ENCODE measurements around the gene YPEL1. TPM values are rescaled to one million over a fixed set of nuclear protein-coding genes. Genes with fewer than 3 reads are reported as not detected.

YPEL1 gene
- total RNA-seq, 1 donor from 2014 or later, result 2.2 TPM

DNA sequence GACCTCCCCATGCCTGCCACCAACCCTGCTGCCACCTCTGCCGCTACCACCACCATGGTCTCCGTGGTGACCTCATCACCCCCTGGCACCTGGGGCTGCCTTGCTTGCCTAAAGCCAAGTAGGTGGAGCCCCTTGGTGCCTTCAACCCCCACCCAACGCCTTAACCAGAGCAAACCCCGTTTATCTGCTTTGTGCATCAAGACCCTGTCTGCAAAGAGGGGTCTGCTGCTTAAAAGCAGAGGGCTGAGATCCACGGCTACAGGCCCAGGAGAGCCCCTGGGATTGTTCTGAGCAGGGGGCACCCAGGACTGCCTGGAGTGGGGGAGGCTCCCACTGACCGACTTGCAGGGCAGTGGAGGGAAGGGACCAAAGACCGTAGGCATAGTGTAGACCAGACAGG is 74.7 kb downstream of the YPEL1 start:
- DNase-seq (ENCODE audit: low spot score), result no peak

DNA sequence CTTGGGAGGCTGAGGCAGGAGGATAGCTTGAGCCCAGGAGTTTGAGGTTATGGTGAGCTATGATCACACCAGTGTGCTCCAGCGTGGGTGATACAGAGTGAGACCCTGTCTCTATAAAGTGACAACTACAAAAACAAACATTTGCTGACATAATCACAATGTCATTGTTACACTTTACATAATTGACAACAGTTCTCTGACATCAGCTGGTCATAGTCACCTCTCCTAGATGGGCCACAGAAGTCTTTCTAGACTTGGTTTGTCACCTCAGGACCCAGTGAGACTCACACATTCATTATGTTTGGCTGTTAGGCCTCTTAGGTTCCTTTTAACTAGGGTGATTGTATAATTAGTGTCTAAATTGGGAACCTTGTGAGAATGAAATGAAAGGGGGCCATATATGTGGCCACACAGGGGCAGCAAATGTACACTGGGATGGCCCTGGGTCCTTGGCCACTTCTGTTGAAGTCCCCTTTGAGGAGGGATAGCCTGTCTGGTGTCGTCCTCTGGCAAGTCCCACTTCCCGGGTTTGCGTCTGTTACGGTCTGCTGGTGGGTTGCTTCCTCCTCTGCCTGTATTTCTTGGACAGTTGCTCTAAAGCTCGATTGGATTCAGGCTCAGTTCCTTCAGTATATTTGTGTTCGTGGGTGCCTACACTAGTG is 75.6 kb downstream of the YPEL1 start:
- no peak for DNase-seq (ENCODE audit: low spot score)

DNA sequence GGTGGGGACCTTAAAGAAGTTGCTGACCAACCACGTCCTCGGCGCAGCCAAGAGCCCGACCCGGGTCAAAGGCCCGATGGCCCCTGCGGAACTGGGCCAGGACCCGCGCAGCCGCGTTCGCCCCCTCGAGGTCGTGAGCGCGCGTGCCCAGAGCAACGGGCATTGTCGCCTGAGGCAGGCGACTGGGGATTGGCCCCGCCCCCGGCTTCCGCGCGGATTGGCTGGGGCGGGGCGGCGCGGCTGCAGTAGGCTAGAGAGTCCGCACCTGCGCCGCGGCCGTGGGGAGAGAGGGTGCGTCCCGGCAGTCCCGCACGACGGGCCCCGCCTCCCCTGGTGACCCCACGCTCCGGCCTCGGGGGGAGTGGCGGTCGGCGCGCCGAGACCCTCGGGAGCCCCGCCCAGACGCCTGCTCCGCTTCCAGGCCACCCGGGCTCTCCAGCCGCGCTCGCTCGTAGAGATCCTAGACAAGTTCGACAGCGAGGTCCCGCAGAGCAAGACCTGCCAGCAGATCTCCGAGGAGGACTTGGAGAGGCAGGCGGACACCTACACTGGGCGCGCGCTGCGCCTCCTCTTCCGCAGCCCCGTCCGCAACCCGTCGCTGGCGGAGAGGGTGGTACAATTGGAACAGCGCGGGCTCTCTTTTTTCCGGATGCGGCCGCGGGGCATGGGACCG is 78.1 kb downstream of the YPEL1 start:
- DNase-seq (ENCODE audit: low spot score), result no peak

DNA sequence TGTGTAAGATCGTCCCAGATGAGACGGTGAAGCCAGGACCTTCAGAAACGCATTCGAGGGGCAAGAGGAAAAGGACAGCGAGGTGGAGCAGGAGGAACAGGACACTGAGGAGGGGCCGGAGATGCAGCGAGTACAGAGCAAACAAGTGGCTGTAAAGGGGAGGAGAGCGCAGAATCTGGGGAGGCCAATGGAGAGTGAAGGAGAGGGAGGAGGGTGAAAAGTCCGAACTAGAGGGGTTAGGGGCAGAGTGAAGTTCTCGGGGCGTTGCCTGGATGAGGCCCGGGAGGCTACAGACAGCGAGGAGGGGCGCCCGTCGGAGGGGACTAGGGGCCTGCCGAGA is 78.6 kb downstream of the YPEL1 start:
- no peak for DNase-seq (ENCODE audit: low spot score)

DNA sequence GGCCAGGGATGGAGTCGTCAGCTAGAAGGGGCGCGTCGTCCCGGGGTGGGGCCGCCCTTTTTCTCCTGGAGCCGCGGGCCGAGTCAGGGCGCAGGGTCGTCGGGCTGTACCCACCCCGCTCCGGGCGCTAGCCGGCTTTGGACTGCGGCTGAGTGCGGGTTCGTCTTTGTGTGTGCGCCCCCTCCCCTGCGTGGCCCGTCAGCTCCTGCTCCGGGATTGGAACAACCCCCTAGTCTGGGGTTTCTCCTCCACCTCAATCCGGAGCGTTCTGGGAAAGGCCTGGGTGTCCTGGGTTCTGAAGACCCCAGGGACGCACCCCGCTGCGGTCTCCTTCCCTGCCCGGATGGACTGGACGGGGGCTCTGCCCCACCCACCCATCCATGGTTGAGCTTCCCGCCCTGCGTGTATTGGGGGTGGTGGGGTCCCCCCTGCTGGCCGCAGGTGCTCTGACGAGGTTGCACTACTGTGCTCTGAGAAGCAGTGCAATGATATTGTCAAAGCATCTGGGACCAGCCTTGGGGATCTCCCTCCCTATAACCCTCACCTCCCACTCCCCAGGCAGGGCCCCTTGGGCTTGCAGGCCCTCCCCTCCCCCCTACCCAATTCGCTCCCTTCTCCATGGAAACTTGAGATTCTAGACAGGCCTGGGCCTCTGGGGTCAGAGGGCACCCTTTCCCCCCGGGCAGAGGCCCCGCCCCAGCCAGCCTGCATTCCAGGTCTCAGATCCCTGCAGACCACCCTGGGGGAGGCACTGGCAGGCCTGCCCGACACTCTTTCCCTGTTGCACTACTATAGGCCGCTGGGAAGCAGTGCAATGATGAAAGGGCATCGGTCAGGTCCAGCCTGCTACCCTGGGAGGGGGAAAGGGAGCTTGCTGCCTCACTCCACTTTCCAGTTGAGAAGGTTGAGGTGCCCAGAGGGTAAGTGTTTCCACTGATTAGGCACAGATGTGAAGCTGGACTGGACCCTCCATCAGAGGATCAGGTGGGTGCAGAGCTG is 82.7 kb downstream of the YPEL1 start:
- DNase-seq (ENCODE audit: low spot score), result no peak

DNA sequence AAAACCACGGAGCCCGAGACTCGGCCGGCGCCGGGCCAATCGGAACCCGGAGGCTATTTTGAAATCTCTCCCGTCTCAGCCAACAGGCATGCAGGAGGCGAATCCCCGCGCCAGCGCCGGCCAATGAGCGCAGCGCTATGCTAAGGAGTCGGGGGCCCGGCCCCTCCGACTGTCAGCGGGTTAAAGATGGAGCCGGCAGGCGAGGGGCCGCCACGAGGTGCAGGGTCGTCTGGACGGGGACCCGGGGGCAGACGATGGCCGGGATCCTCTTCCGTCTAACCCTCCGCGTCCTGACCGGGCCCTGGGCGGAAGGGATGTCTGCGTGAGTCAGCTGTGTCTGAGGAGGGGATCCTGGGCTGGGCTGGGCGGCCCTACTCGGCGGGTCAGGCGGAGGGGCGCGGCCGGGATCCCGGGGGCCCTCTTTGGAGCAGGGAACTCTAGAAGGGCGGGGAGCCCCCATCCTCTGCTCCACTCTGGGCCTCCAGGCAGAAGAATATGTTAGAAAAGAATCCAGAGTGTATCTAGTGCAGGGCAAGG is 83.5 kb downstream of the YPEL1 start:
- DNase-seq (ENCODE audit: low spot score), result peak; percentile 95

DNA sequence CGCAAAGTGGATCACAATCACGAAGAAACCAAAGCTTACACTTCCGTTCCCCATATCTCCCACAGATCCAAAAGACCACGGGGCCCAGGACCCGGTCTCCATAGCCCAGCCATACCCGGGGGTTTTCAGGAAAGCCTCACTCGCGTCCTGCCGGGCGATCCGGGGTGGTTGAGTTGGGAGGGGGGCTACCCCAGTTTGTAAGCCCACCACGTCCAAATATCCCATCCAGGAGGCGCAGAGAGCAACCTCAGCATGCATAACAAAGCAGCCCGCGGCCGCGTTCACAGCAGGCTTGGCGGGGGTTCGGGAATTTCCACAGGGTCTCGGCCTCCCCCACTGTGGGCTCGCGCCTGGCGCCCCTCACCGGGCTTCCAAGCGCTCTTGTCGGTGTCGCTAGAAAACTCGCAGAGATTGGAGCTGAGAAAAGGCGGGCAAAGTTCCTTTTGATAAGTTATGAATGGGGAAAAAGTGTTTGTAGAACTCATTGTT is 84.0 kb downstream of the YPEL1 start:
- DNase-seq (ENCODE audit: low spot score), result no peak

DNA sequence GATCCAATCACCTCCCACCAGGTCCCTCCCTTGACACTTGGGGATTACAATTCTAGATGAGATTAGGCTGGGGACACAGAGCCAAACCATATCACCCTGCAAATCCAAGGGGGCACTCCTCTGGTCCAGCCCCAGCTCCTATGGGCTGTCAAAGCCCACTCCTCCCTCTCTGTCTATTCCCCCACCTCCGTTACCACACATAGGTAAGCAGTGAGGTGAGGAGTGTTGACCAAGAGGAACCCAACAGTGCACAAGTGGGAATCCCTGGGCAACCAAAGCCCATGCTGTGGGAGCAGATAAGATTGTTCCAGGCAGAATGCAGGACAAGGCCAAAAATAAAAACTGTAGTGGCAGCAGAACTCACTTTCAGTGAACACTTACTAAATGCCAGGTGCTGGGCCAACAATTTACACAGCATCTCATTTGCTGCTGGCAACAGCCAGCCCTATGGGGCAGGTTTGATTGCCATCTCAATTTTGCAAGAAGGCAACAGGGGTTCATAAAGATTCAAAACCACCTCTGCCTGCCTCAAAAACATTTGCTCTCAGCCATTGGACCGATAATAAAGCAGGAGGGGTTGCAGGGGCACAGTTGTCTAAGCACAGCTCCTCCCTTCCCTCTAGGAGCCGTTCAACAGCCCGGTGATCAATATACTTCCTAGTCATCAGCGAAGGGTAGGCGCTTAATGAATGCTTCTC is 84.6 kb downstream of the YPEL1 start:
- no peak for DNase-seq (ENCODE audit: low spot score)

DNA sequence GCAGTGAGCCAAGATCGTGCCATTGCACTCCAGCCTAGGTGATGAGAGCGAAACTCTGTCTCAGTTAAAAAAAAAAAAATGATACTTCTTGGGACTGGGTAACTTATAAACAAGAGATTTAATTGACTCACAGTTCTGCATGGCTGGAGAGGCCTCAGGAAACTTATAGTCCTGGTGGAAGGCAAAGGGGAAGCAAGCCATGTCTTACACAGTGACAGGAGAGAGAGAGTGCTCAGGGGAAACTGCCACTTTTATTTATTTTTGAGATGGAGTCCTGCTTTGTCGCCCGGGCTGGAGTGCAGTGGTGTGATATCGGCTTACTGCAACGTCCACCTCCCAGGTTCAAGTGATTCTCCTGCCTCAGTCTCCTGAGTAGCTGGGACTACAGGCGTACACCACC is 85.3 kb downstream of the YPEL1 start:
- DNase-seq (ENCODE audit: low spot score), result no peak

Small RNAs within 50 kb of the gene (microRNA-seq; reads per million reads assigned to microRNA genes)
- gene MIR130B (ENCODE audit: borderline number of aligned reads) (203 reads per million, percentile 58 among the genes with 10 or more reads in this experiment), gene MIR301B (ENCODE audit: borderline number of aligned reads) (not detected)

Other genes starting within 250 kb of the YPEL1 start
- 0.26 TPM for gene RIMBP3C, start 184.3 kb downstream of the YPEL1 start, total RNA-seq
- gene UBE2L3, start 168.1 kb downstream of the YPEL1 start, total RNA-seq, result 48.2 TPM
- 6.0 TPM for gene YDJC, start 105.8 kb downstream of the YPEL1 start, total RNA-seq
- 0.39 TPM for gene CCDC116, start 103.0 kb downstream of the YPEL1 start, total RNA-seq
- 31.6 TPM for gene SDF2L1, start 93.5 kb downstream of the YPEL1 start, total RNA-seq
- 23.6 TPM for gene PPIL2, start 69.8 kb downstream of the YPEL1 start, total RNA-seq
- gene MAPK1, start 131.9 kb upstream of the YPEL1 start, total RNA-seq, result 109 TPM
- 44.5 TPM for gene PPM1F, start 217.1 kb upstream of the YPEL1 start, total RNA-seq
- gene TOP3B, start 247.0 kb upstream of the YPEL1 start, total RNA-seq, result 18.4 TPM